Lung (tissue), 12 donors: ENCODE data around the gene PNO1. TPM values are rescaled to one million over a fixed set of nuclear protein-coding genes. Genes with fewer than 3 reads are reported as not detected.

Experiments used
- ATAC-seq: fragments of 200-7000 bp; cut with Tn5 transposase; one replicate; pipeline ENCODE4 v1.9.1; 2020; ENCODE audit warnings: moderate number of reproducible peaks; ENCODE audit not compliant: insufficient read depth, low FRiP score
- DNase-seq, 3 donors: peaks; one replicate each; pipeline ENCODE4 v3.0.0-alpha.2; 2013 to 2017
- H3K27ac ChIP-seq, 2 donors: one replicate each; pipeline ENCODE4 v1.5.1; 2013; ENCODE audit warnings: mild to moderate bottlenecking in 2 of 2, moderate library complexity in 2 of 2, control low read depth in 1 of 2, inconsistent platforms in 1 of 2, low read depth in 1 of 2, low read length in 1 of 2
- H3K27me3 ChIP-seq, 3 donors: one replicate each; pipeline ENCODE4 v1.5.1; 2013; ENCODE audit warnings: low read length in 2 of 3; ENCODE audit not compliant: control insufficient read depth in 3 of 3, insufficient read depth in 3 of 3
- H3K36me3 ChIP-seq, 4 donors: one replicate each; pipeline ENCODE4 v1.5.1; 2013; ENCODE audit warnings: low read length in 4 of 4, mild to moderate bottlenecking in 1 of 4, moderate library complexity in 1 of 4; ENCODE audit not compliant: control insufficient read depth in 4 of 4, insufficient read depth in 4 of 4
- H3K4me1 ChIP-seq, 5 donors: one replicate each; pipeline ENCODE4 v1.5.1; 2013; ENCODE audit warnings: low read length in 5 of 5, mild to moderate bottlenecking in 2 of 5, moderate library complexity in 1 of 5; ENCODE audit not compliant: control insufficient read depth in 5 of 5, insufficient read depth in 5 of 5
- H3K4me3 ChIP-seq: one replicate; pipeline ENCODE4 v1.5.1; 2013; ENCODE audit warnings: mild to moderate bottlenecking, control low read depth, moderate library complexity
- H3K9ac ChIP-seq, 2 donors: one replicate each; pipeline ENCODE4 v1.5.1; 2013; ENCODE audit warnings: low read length in 2 of 2, control low read depth in 1 of 2; ENCODE audit not compliant: insufficient read depth in 1 of 2
- H3K9me3 ChIP-seq, 4 donors: one replicate each; pipeline ENCODE4 v1.5.1; 2013; ENCODE audit warnings: low read length in 3 of 4, mild to moderate bottlenecking in 1 of 4, moderate library complexity in 1 of 4; ENCODE audit not compliant: control insufficient read depth in 4 of 4, insufficient read depth in 3 of 4
- CTCF ChIP-seq: IDR thresholded peaks from 2 replicates; pipeline ENCODE4 v1.5.1; 2012; ENCODE audit warnings: mild to moderate bottlenecking; ENCODE audit errors: control extremely low read depth, extremely low read depth
- WGBS, 2 donors: extraction: QIAGEN DNeasy Blood & Tissue Kit; methylation state at CpG; one replicate each; pipeline ENCODE4 v1.1.7; 2013; 5-methylcytosine and 5-hydroxymethylcytosine counted together
- polyA plus RNA-seq, 2 donors: library from polyadenylated mRNA; stranded (reverse); fragments of 200-250 nt; gene quantifications; one replicate each; pipeline ENCODE4 v1.2.1, GENCODE V29; 2013
- total RNA-seq, 2 donors: library from RNA; depleted of rRNA in 1 of 2; stranded (reverse); fragments of >200 nt in 1 of 2; gene quantifications; one replicate each; pipeline ENCODE4 v1.2.1, GENCODE V29; 2014 to 2021
- donor health status: control.
- donor health status: control.
- donor health status: Bipolar disorder and iron deficiency.
- donor health status: healthy.
- donor health status: DM: yes; HTN: yes; CAD: no.

Gene PNO1
- total and polyA plus RNA-seq, 4 donors, result 7.8 to 19.4 (median 10.8) TPM

- H3K27me3 ChIP-seq, result no peaks in the 10 kb centered on the region
- peaks cover 0 to 18% (median 8%) of the 10 kb centered on the region in 5 donors for H3K4me1 ChIP-seq
- ATAC-seq (peak; percentile 17), DNase-seq (no peak)
- no peaks in the 10 kb centered on the region for H3K9me3 ChIP-seq
- no peak for TF ChIP-seq CTCF
- H3K27ac ChIP-seq, result peak overlapping the region; percentile 77 to 84
- H3K36me3 ChIP-seq, result peaks cover 0 to 13% (median 4%) of the 10 kb centered on the region in 4 donors
- peak overlapping the region; percentile 95 to 100 for H3K9ac ChIP-seq
- H3K4me3 ChIP-seq, result peak overlapping the region; percentile 72
- 0% methylated on average over 28 of the region's 28 CpGs for WGBS, 2 donors
These were observed 686 bp upstream of the PNO1 start for GRCh38 chr2:68157002-68157401.

- Histone ChIP-seq H3K27ac (peak overlapping the region; percentile 77 to 89), H3K27me3 (no peaks in the 10 kb centered on the region), H3K9me3 (no peaks in the 10 kb centered on the region), H3K4me1 (peaks cover 0 to 18% (median 3%) of the 10 kb centered on the region in 5 donors), H3K4me3 (peak overlapping the region; percentile 99), H3K9ac (peak overlapping the region; percentile 82 to 95), H3K36me3 (peaks cover 0 to 21% (median 5%) of the 10 kb centered on the region in 4 donors)
- ATAC-seq, result no peak
- 0% methylated on average over 7 of the region's 7 CpGs for WGBS, 2 donors
- no peak for TF ChIP-seq CTCF
- no peak for DNase-seq
These were observed 403 bp downstream of the PNO1 start for GRCh38 chr2:68158134-68158447.

- Histone ChIP-seq H3K27me3 (no peaks in the 10 kb centered on the region), H3K36me3 (peaks cover 0 to 39% (median 13%) of the 10 kb centered on the region in 4 donors), H3K9me3 (no peaks in the 10 kb centered on the region), H3K9ac (no peak overlapping the region), H3K4me3 (no peak overlapping the region), H3K4me1 (peaks cover 0 to 6% (median 3%) of the 10 kb centered on the region in 5 donors), H3K27ac (no peak overlapping the region)
- ATAC-seq (no peak), DNase-seq (no peak)
- 85 to 97% methylated on average over 1 of the region's 1 CpG for WGBS, 2 donors
- TF ChIP-seq CTCF, result no peak
These were observed 6.0 kb downstream of the PNO1 start for GRCh38 chr2:68163641-68164040.

GRCh38 chr2:68167186-68167585 lies 9.5 kb downstream of the PNO1 start:
- DNase-seq (no peak), ATAC-seq (no peak)
- WGBS, 2 donors, result 63 to 80% methylated on average over 3 of the region's 3 CpGs
- H3K9me3 ChIP-seq, result no peaks in the 10 kb centered on the region
- no peak overlapping the region for H3K27ac ChIP-seq
- peaks cover 0 to 24% (median 11%) of the 10 kb centered on the region in 4 donors for H3K36me3 ChIP-seq
- H3K4me1 ChIP-seq, result no peaks in the 10 kb centered on the region
- no peak for TF ChIP-seq CTCF
- H3K27me3 ChIP-seq, result no peaks in the 10 kb centered on the region
- no peak overlapping the region for H3K9ac ChIP-seq
- H3K4me3 ChIP-seq, result no peak overlapping the region
